Endothelial cell of umbilical vein (primary cell): Measurements from ENCODE around the gene DCC. TPM values are rescaled to one million over a fixed set of nuclear protein-coding genes. Genes with fewer than 3 reads are reported as not detected.

ENCODE experiments used
- BruUV-seq: library from RNA; stranded (reverse); fragments of 400-500 nt; replicated peaks from 2 replicates; lab custom pipeline; 2021; lab: Mats Ljungman, UMichigan
- CTCF ChIA-PET: fragments of 300-600, 350-600 bp; sonication (Branson Sonifier 250); formaldehyde crosslinking; loops from one replicate; lab custom pipeline; 2021; ENCODE audit warnings: antibody characterized with exemption, inconsistent platforms; lab: Charles Lee
- POLR2A ChIA-PET: fragments of 300-600, 350-600 bp; sonication (Branson Sonifier 250); formaldehyde crosslinking; loops from one replicate; lab custom pipeline; 2021; ENCODE audit warnings: antibody characterized with exemption, inconsistent platforms; lab: Charles Lee
- DNase-seq: peaks from one replicate; pipeline ENCODE4 v3.0.0-alpha.2; 2011; ENCODE audit warnings: low read depth, low spot score
- FAIRE-seq: peaks from 2 replicates; lab custom pipeline; 2011; peaks lifted over from hg19 to GRCh38; lab: Jason Lieb, UNC
- H2AFZ ChIP-seq: 2 replicates; pipeline ENCODE4 v1.6.0; 2012; ENCODE audit warnings: low read depth, low read length, control low read depth, inconsistent platforms
- H3K27ac ChIP-seq: 2 replicates; pipeline ENCODE4 v1.5.1; 2011; ENCODE audit warnings: low read depth, mild to moderate bottlenecking, control low read depth, low read length, moderate library complexity; ENCODE audit not compliant: insufficient read depth
- H3K27me3 ChIP-seq, 2 experiments: 2 replicates each; pipeline versions ENCODE4 v1.6.0 to v1.6.1; 2011; ENCODE audit warnings: low read length in 2 of 2, mixed read lengths in 1 of 2; ENCODE audit not compliant: control insufficient read depth in 2 of 2, insufficient read depth in 2 of 2
- H3K36me3 ChIP-seq, 2 experiments: 2 replicates in 1 of 2; 3 replicates in 1 of 2; pipeline ENCODE4 v1.5.1; 2011; ENCODE audit warnings: low read length in 2 of 2, mild to moderate bottlenecking in 1 of 2, moderate library complexity in 1 of 2; ENCODE audit not compliant: control insufficient read depth in 2 of 2, insufficient read depth in 2 of 2; ENCODE audit errors: extremely low read depth in 1 of 2
- H3K4me1 ChIP-seq: 3 replicates; pipeline ENCODE4 v1.5.1; 2011; ENCODE audit warnings: mild to moderate bottlenecking, low read length; ENCODE audit not compliant: control insufficient read depth, insufficient read depth; ENCODE audit errors: extremely low read depth
- H3K4me2 ChIP-seq: 2 replicates; pipeline ENCODE4 v1.6.1; 2011; ENCODE audit warnings: low read length, control low read depth, mixed read lengths; ENCODE audit not compliant: insufficient read depth
- H3K4me3 ChIP-seq, 3 experiments: fragments of 200-600 bp in 1 of 3; sonication (generic), shearing (Covaris generic) in 1 of 3; replicated peaks in 1 of 3; 2 replicates each; pipeline ENCODE4 v1.5.1; 2011 to 2016; ENCODE audit warnings: control low read depth in 3 of 3, low read length in 3 of 3, mild to moderate bottlenecking in 2 of 3, inconsistent platforms in 1 of 3, low read depth in 1 of 3, moderate library complexity in 1 of 3; ENCODE audit not compliant: insufficient read depth in 1 of 3
- H3K79me2 ChIP-seq: 2 replicates; pipeline ENCODE4 v1.6.0; 2012; ENCODE audit warnings: low read length, inconsistent platforms; ENCODE audit not compliant: control insufficient read depth, insufficient read depth
- H3K9ac ChIP-seq: replicated peaks from 2 replicates; pipeline ENCODE3; 2011; ENCODE audit warnings: low read length, control low read depth; ENCODE audit not compliant: insufficient read depth; ENCODE audit errors: extremely low read depth
- H3K9me1 ChIP-seq: replicated peaks from 3 replicates; pipeline ENCODE4 v1.6.0; 2011; ENCODE audit warnings: mild to moderate bottlenecking, low read length; ENCODE audit not compliant: control insufficient read depth, insufficient read depth; ENCODE audit errors: extremely low read depth
- H3K9me3 ChIP-seq: replicated peaks from 2 replicates; pipeline ENCODE4 v1.5.1; 2012; ENCODE audit warnings: low read length, inconsistent platforms; ENCODE audit not compliant: control insufficient read depth, insufficient read depth
- H4K20me1 ChIP-seq: replicated peaks from 2 replicates; pipeline ENCODE3; 2011; ENCODE audit warnings: mild to moderate bottlenecking, low read length; ENCODE audit not compliant: control insufficient read depth, insufficient read depth; ENCODE audit errors: extremely low read depth
- EZH2 ChIP-seq: IDR thresholded peaks from 2 replicates; pipeline ENCODE4 v1.6.1; 2012; ENCODE audit warnings: borderline replicate concordance, low read depth, mild to moderate bottlenecking, moderate library complexity, low read length, inconsistent platforms; ENCODE audit not compliant: severe bottlenecking
- FOS ChIP-seq: IDR thresholded peaks from 2 replicates; pipeline ENCODE4 v1.6.1; 2011; ENCODE audit warnings: mild to moderate bottlenecking, low read length, moderate library complexity, borderline replicate concordance; ENCODE audit not compliant: insufficient read depth
- GATA2 ChIP-seq: IDR thresholded peaks from 2 replicates; pipeline ENCODE4 v1.7.0; 2011; ENCODE audit warnings: low read depth, mild to moderate bottlenecking, moderate library complexity, mixed read lengths, low read length; ENCODE audit not compliant: insufficient read length, insufficient read depth
- JUN ChIP-seq: IDR thresholded peaks from 2 replicates; pipeline ENCODE4 v1.6.1; 2011; ENCODE audit warnings: borderline replicate concordance, low read depth; ENCODE audit not compliant: insufficient read length, insufficient read depth
- MYC ChIP-seq: IDR thresholded peaks from one replicate; pipeline ENCODE4 v1.6.1; 2011; ENCODE audit warnings: mild to moderate bottlenecking, low read depth, low read length
- POLR2A ChIP-seq: IDR thresholded peaks from 2 replicates; pipeline ENCODE4 v1.6.1; 2012; ENCODE audit warnings: low read depth, mild to moderate bottlenecking, control low read depth, low read length
- POLR2AphosphoS5 ChIP-seq: IDR thresholded peaks from 2 replicates; pipeline ENCODE4 v1.6.1; 2012; ENCODE audit warnings: low read depth, mild to moderate bottlenecking, control low read depth, low read length, moderate library complexity; ENCODE audit not compliant: insufficient read depth
- dilution Hi-C: fragments of 300-500 bp; cut with MboI; formaldehyde crosslinking; loops from one replicate; pipeline ENCODE4 v1.15.0; 2019; ENCODE audit warnings: low sequenced_read_pairs; ENCODE audit not compliant: extremely low pct_ligation_motif_present
- intact Hi-C: fragments of 100-400 bp; cut with micrococcal nuclease; formaldehyde crosslinking; loops from one replicate; pipeline ENCODE4 v1.10.0; 2022
- polyA plus RNA-seq, 4 experiments: library from polyadenylated mRNA; depleted of rRNA in 3 of 4; stranded (reverse) in 3 of 4; unstranded in 1 of 4; fragments of >200 nt; gene quantifications; 2 replicates each; pipeline versions ENCODE4 v1.2.1 to v1.2.3, GENCODE V29; 2011 to 2012; ENCODE audit warnings: missing spikeins in 1 of 4
- total RNA-seq: library from RNA; stranded (reverse); gene quantifications from 2 replicates; pipeline ENCODE4 v1.2.3, GENCODE V29; 2021
- TF ChIP-seq, protein P1 (sequence below), 2 donors: IDR thresholded peaks; 1 replicate in 1 of 2; 2 replicates in 1 of 2; pipeline ENCODE4 v1.5.1; 2011; ENCODE audit warnings: low read length in 2 of 2, mild to moderate bottlenecking in 2 of 2, moderate library complexity in 2 of 2, control low read depth in 1 of 2, inconsistent platforms in 1 of 2, low read depth in 1 of 2; ENCODE audit not compliant: insufficient read depth in 1 of 2; ENCODE audit errors: extremely low read depth in 1 of 2
- TF ChIP-seq, protein P2 (sequence below): IDR thresholded peaks from 2 replicates; pipeline ENCODE4 v1.6.1; 2011; ENCODE audit not compliant: insufficient read depth, insufficient read length

The DCC gene
- total and polyA plus RNA-seq, 2 donors (not counting 3 experiments of a cell fraction or from before 2014, with no cell fraction given): not detected

DNA sequence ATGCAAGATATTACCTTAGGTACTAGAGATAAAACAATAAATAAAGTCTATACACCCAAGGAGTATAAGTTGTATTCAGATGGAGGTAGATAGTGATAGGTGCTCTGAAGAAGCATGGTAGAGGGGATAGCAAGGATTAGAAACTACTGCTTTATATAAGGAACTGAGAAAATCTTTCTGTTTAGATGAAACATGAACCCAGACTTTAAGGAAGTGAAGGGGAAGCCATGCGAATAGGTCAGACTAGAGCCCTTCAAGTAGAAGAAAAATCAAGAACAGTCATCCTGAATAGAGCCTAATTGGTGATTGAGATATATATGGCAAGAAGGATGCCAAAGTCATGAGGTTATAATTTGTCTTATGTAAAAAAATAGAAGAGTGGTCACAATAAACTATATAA is 984.4 kb downstream of the DCC start:
- DNase-seq (no peak), FAIRE-seq (no peak)
- Histone ChIP-seq H3K4me3 (no peak overlapping the region), H3K27ac (no peak overlapping the region), H3K9me1 (no peaks in the 10 kb centered on the region), H2AFZ (no peak overlapping the region), H3K79me2 (no peaks in the 10 kb centered on the region), H3K27me3 (no peaks in the 10 kb centered on the region), H3K9me3 (peaks cover 4% of the 10 kb centered on the region), H3K4me1 (no peaks in the 10 kb centered on the region), H4K20me1 (no peaks in the 10 kb centered on the region), H3K36me3 (no peaks in the 10 kb centered on the region), H3K4me2 (no peak overlapping the region), H3K9ac (no peak overlapping the region)
- intact Hi-C loops: no loop called here
- dilution Hi-C loops: no loop called here
- no TSS peak for BruUV-seq
- TF ChIP-seq JUN (no peak), POLR2AphosphoS5 (no peak), MYC (no peak), GATA2 (no peak), FOS (no peak), POLR2A (no peak), EZH2 (no peak)
- TF ChIP-seq, protein P1, sequence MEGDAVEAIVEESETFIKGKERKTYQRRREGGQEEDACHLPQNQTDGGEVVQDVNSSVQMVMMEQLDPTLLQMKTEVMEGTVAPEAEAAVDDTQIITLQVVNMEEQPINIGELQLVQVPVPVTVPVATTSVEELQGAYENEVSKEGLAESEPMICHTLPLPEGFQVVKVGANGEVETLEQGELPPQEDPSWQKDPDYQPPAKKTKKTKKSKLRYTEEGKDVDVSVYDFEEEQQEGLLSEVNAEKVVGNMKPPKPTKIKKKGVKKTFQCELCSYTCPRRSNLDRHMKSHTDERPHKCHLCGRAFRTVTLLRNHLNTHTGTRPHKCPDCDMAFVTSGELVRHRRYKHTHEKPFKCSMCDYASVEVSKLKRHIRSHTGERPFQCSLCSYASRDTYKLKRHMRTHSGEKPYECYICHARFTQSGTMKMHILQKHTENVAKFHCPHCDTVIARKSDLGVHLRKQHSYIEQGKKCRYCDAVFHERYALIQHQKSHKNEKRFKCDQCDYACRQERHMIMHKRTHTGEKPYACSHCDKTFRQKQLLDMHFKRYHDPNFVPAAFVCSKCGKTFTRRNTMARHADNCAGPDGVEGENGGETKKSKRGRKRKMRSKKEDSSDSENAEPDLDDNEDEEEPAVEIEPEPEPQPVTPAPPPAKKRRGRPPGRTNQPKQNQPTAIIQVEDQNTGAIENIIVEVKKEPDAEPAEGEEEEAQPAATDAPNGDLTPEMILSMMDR (IDR thresholded peaks at IDR 0.05; ENCODE audit: extremely low read depth in 1 of 2, insufficient read depth in 1 of 2, low read depth in 1 of 2, low read length in 2 of 2): no peak
- TF ChIP-seq, protein P2, sequence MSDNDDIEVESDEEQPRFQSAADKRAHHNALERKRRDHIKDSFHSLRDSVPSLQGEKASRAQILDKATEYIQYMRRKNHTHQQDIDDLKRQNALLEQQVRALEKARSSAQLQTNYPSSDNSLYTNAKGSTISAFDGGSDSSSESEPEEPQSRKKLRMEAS: no peak
- ChIA-PET CTCF (no interaction called here), POLR2A (no interaction called here)
